Mammary epithelial cell (primary cell): ENCODE measurements around the gene STARD7.

ENCODE experiments used
- EZH2 ChIP-seq: IDR thresholded peaks from 2 replicates; pipeline ENCODE4 v1.6.1; 2012; ENCODE audit warnings: low read length, inconsistent platforms, borderline replicate concordance
- TF ChIP-seq, protein P1 (sequence below), 2 donors: IDR thresholded peaks in 1 of 2; conservative IDR thresholded peaks in 1 of 2; 2 replicates each; pipeline ENCODE4 v1.5.1; 2011 to 2012; ENCODE audit warnings: inconsistent platforms in 2 of 2, low read length in 2 of 2, mild to moderate bottlenecking in 2 of 2, control low read depth in 1 of 2, low read depth in 1 of 2; ENCODE audit not compliant: insufficient read depth in 1 of 2; ENCODE audit errors: extremely low read depth in 1 of 2

- TF ChIP-seq EZH2, result no peak
- TF ChIP-seq, protein P1, sequence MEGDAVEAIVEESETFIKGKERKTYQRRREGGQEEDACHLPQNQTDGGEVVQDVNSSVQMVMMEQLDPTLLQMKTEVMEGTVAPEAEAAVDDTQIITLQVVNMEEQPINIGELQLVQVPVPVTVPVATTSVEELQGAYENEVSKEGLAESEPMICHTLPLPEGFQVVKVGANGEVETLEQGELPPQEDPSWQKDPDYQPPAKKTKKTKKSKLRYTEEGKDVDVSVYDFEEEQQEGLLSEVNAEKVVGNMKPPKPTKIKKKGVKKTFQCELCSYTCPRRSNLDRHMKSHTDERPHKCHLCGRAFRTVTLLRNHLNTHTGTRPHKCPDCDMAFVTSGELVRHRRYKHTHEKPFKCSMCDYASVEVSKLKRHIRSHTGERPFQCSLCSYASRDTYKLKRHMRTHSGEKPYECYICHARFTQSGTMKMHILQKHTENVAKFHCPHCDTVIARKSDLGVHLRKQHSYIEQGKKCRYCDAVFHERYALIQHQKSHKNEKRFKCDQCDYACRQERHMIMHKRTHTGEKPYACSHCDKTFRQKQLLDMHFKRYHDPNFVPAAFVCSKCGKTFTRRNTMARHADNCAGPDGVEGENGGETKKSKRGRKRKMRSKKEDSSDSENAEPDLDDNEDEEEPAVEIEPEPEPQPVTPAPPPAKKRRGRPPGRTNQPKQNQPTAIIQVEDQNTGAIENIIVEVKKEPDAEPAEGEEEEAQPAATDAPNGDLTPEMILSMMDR (conservative IDR thresholded peaks at IDR 0.05 in 1 of 2, IDR thresholded peaks at IDR 0.05 in 1 of 2; ENCODE audit: extremely low read depth in 1 of 2, insufficient read depth in 1 of 2, low read depth in 1 of 2, low read length in 2 of 2), result no peak
These were observed 53.9 kb downstream of the STARD7 start for GRCh38 chr2:96154506-96155380.
